GM18868 (cell line): ENCODE measurements around the gene LRRTM3.

Source experiments
- ATAC-seq: cut with Tn5 transposase; IDR thresholded peaks from one replicate; pipeline ENCODE4 v1.9.1; 2021; ENCODE audit warnings: mild to moderate bottlenecking, moderate library complexity; ENCODE audit not compliant: unreplicated experiment

The LRRTM3 gene

GRCh38 chr10:67110286-67110685 is 184.4 kb downstream of the LRRTM3 start:
- no peak for ATAC-seq

- no peak for ATAC-seq
Observed at GRCh38 chr10:67112765-67113164, 186.9 kb downstream of the LRRTM3 start.

- ATAC-seq = no peak
Observed at GRCh38 chr10:67114945-67115344, 189.1 kb downstream of the LRRTM3 start.

GRCh38 chr10:67115972-67116371 is 190.1 kb downstream of the LRRTM3 start:
- ATAC-seq = no peak

- no peak for ATAC-seq
Observed at GRCh38 chr10:67119651-67120050, 193.8 kb downstream of the LRRTM3 start.

GRCh38 chr10:67127441-67127840 is 201.6 kb downstream of the LRRTM3 start:
- ATAC-seq = no peak

- no peak for ATAC-seq
Observed at GRCh38 chr10:67140641-67141040, 214.8 kb downstream of the LRRTM3 start.

- ATAC-seq = no peak
Observed at GRCh38 chr10:67141300-67141699, 215.5 kb downstream of the LRRTM3 start.

GRCh38 chr10:67144530-67144929 is 218.7 kb downstream of the LRRTM3 start:
- no peak for ATAC-seq
